K562 (cell line): Measurements from ENCODE around the gene USH1G. TPM values are rescaled to one million over a fixed set of nuclear protein-coding genes. Genes with fewer than 3 reads are reported as not detected.

Source experiments
- AFF4 ChIP-seq: sonication (generic); formaldehyde crosslinking; IDR thresholded peaks from 2 replicates; pipeline ENCODE4 v1.8.0; 2023; ENCODE audit warnings: mild to moderate bottlenecking, missing genetic modification reagents
- BACH1 ChIP-seq: fragments of 200-800 bp; sonication (Bioruptor generic); IDR thresholded peaks from 2 replicates; pipeline ENCODE4 v1.6.1; 2016; ENCODE audit warnings: missing genetic modification characterization, missing compliant biosample characterization
- CBFA2T3 ChIP-seq: fragments of 450-650 bp; IDR thresholded peaks from 2 replicates; pipeline ENCODE4 v1.6.1; 2017
- ELF4 ChIP-seq: fragments of 450-650 bp; formaldehyde crosslinking; IDR thresholded peaks from 2 replicates; pipeline ENCODE4 v1.4.0; 2022; ENCODE audit warnings: missing genetic modification characterization
- GMEB1 ChIP-seq: fragments of 250-450 bp; sonication (Bioruptor Pico); IDR thresholded peaks from 2 replicates; pipeline ENCODE4 v1.4.0; 2020; ENCODE audit warnings: mild to moderate bottlenecking
- MITF ChIP-seq: IDR thresholded peaks from 2 replicates; pipeline ENCODE4 v1.6.1; 2014; ENCODE audit warnings: antibody characterized with exemption
- MLX ChIP-seq, 2 experiments: fragments of 450-650 bp in 1 of 2; sonication (generic) in 1 of 2; formaldehyde crosslinking; conservative IDR thresholded peaks; 2 replicates each; pipeline versions ENCODE4 v1.4.0 to v1.8.1; 2020 to 2022; ENCODE audit warnings: mild to moderate bottlenecking in 1 of 2, missing genetic modification reagents in 1 of 2
- NFATC3 ChIP-seq: fragments of 450-650 bp; IDR thresholded peaks from 2 replicates; pipeline ENCODE4 v1.6.1; 2017; ENCODE audit warnings: mild to moderate bottlenecking
- RREB1 ChIP-seq: fragments of 250-450 bp; sonication (Bioruptor Pico); IDR thresholded peaks from 2 replicates; pipeline ENCODE4 v1.4.0; 2020
- ZBTB43 ChIP-seq: sonication (generic); formaldehyde crosslinking; IDR thresholded peaks from 2 replicates; pipeline ENCODE4 v1.8.0; 2023; ENCODE audit warnings: mild to moderate bottlenecking, missing genetic modification reagents
- polyA plus RNA-seq, 8 experiments: library from polyadenylated mRNA; depleted of rRNA in 4 of 8; stranded (reverse) in 5 of 8; unstranded in 3 of 8; fragments of >200 nt; fragmentation: Nextera tagmentation in 2 of 8; fragmentation: Illumina TruSeq in 1 of 8; extraction: Ambion mirVana in 2 of 8; extraction: Trizol in 1 of 8; gene quantifications; 2 replicates each; pipeline versions ENCODE4 v1.2.1 to v1.2.3, GENCODE V29; 2011 to 2014; ENCODE audit warnings: inconsistent platforms in 1 of 8, missing spikeins in 1 of 8
- total RNA-seq, 7 experiments: library from RNA; depleted of rRNA in 6 of 7; stranded (reverse); fragments of >200 nt in 6 of 7; fragmentation: Illumina TruSeq in 2 of 7; extraction: Trizol in 2 of 7; gene quantifications; 2 replicates each; pipeline versions ENCODE4 v1.2.1 to v1.2.3, GENCODE V29; 2011 to 2021; ENCODE audit warnings: low replicate concordance in 1 of 7

USH1G gene
- total and polyA plus RNA-seq, 9 of the 15 experiments (the other 6 are each of a cell fraction or from before 2014, with no cell fraction given), result 0.22 to 1.00 (median 0.64) TPM; not detected in 2

GRCh38 chr17:74873037-74873873 lies 49.8 kb downstream of the USH1G start (continued):
- TF ChIP-seq MITF (0 out of 2 replicates have a peak, but pooled peaks have one; percentile 26), RREB1 (CRISPR knock-in tag) (0 out of 2 replicates have a peak, but pooled peaks have one; percentile 24), CBFA2T3 (no peak), MLX (CRISPR knock-in tag; conservative IDR thresholded peaks at IDR 0.05) (peak in 1 of 2 experiments; percentile 72; a peak in 1 of 4 replicates), ELF4 (CRISPR knock-in tag) (peak; percentile 80), BACH1 (peak; percentile 53; the same call in 1 of the 2 replicates), AFF4 (CRISPR knock-in tag) (peak; percentile 26; the same call in 1 of the 2 replicates), GMEB1 (CRISPR knock-in tag) (peak; percentile 6; the same call in 1 of the 2 replicates), NFATC3 (no peak), ZBTB43 (CRISPR knock-in tag) (peak; percentile 75; the same call in 1 of the 2 replicates)
